ENCODE data around the gene PRAC2. TPM values are rescaled to one million over a fixed set of nuclear protein-coding genes. Genes with fewer than 3 reads are reported as not detected.

Gene PRAC2
- total and polyA plus RNA-seq, 2 of the 13 experiments (the other 11 are each of a cell fraction or from before 2014, with no cell fraction given), result not detected

DNA sequence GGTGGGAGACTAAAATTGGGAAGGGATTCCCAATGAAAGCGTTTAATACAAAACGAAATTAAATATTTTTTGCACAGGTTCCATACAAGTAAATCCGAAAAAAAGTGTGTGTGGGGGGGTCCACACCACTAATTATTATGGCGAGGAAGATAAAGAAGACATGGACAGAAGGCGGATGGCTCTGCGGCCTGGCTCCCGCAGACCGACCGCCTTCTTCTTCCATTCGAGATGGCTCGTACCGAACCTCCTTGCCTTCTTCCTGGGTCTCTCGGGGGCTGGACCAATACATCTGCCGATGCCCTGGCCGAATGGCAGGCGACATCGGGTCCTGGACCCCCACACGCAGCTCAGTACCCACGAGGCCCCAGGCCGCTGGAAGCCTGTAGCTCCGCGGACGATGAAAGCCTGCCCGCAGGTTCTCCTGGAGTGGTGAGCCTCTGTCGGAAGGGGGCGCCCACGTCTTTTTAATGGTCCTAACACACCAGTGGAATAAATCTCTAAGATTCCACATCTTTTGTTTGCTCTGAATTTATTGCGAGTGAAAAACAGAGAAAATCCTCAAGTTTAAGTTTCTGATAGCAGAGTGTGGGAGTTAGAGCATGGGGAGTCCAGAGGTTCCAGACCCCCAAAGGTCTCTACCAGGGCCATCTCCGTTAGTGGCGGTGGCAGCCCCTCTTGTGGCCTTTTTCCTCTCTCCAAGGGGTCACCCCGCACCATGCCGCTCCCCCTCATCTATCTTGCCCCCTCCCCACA is 1.4 kb downstream of the PRAC2 start (continued):
- TF ChIP-seq, protein P1, sequence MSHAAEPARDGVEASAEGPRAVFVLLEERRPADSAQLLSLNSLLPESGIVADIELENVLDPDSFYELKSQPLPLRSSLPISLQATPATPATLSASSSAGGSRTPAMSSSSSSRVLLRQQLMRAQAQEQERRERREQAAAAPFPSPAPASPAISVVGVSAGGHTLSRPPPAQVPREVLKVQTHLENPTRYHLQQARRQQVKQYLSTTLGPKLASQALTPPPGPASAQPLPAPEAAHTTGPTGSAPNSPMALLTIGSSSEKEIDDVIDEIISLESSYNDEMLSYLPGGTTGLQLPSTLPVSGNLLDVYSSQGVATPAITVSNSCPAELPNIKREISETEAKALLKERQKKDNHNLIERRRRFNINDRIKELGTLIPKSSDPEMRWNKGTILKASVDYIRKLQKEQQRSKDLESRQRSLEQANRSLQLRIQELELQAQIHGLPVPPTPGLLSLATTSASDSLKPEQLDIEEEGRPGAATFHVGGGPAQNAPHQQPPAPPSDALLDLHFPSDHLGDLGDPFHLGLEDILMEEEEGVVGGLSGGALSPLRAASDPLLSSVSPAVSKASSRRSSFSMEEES (CRISPR knock-in tag; IDR thresholded peaks at IDR 0.05), result no peak
- TF ChIP-seq SUZ12 (IDR thresholded peaks at IDR 0.05; ENCODE audit: low read depth, low read length) (peak; percentile 5; the same call in 1 of the 2 replicates), MTF2 (CRISPR knock-in tag; IDR thresholded peaks at IDR 0.05; ENCODE audit: borderline replicate concordance) (0 out of 2 replicates have a peak, but pooled peaks have one; percentile 19), NFYC (CRISPR knock-in tag; IDR thresholded peaks at IDR 0.05) (no peak), ERF (CRISPR knock-in tag; IDR thresholded peaks at IDR 0.05) (0 out of 2 replicates have a peak, but pooled peaks have one; percentile 30), RAD21 (CRISPR knock-in tag; IDR thresholded peaks at IDR 0.05) (peak; percentile 69), STAG1 (CRISPR knock-in tag; IDR thresholded peaks at IDR 0.05) (peak; percentile 90)
- TF ChIP-seq, protein P2, sequence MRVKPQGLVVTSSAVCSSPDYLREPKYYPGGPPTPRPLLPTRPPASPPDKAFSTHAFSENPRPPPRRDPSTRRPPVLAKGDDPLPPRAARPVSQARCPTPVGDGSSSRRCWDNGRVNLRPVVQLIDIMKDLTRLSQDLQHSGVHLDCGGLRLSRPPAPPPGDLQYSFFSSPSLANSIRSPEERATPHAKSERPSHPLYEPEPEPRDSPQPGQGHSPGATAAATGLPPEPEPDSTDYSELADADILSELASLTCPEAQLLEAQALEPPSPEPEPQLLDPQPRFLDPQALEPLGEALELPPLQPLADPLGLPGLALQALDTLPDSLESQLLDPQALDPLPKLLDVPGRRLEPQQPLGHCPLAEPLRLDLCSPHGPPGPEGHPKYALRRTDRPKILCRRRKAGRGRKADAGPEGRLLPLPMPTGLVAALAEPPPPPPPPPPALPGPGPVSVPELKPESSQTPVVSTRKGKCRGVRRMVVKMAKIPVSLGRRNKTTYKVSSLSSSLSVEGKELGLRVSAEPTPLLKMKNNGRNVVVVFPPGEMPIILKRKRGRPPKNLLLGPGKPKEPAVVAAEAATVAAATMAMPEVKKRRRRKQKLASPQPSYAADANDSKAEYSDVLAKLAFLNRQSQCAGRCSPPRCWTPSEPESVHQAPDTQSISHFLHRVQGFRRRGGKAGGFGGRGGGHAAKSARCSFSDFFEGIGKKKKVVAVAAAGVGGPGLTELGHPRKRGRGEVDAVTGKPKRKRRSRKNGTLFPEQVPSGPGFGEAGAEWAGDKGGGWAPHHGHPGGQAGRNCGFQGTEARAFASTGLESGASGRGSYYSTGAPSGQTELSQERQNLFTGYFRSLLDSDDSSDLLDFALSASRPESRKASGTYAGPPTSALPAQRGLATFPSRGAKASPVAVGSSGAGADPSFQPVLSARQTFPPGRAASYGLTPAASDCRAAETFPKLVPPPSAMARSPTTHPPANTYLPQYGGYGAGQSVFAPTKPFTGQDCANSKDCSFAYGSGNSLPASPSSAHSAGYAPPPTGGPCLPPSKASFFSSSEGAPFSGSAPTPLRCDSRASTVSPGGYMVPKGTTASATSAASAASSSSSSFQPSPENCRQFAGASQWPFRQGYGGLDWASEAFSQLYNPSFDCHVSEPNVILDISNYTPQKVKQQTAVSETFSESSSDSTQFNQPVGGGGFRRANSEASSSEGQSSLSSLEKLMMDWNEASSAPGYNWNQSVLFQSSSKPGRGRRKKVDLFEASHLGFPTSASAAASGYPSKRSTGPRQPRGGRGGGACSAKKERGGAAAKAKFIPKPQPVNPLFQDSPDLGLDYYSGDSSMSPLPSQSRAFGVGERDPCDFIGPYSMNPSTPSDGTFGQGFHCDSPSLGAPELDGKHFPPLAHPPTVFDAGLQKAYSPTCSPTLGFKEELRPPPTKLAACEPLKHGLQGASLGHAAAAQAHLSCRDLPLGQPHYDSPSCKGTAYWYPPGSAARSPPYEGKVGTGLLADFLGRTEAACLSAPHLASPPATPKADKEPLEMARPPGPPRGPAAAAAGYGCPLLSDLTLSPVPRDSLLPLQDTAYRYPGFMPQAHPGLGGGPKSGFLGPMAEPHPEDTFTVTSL (CRISPR knock-in tag; IDR thresholded peaks at IDR 0.05; ENCODE audit: borderline replicate concordance), result 0 out of 2 replicates have a peak, but pooled peaks have one; percentile 35

Measured in HepG2 (cell line).